Suprapubic skin (tissue), 4 donors: ENCODE results near the gene GPC1. TPM values are rescaled to one million over a fixed set of nuclear protein-coding genes. Genes with fewer than 3 reads are reported as not detected.
A peak's percentile ranks its signal among the peaks of the same experiment; 100 is the strongest.

Experiments used
- DNase-seq, 2 donors: peaks; one replicate each; pipeline ENCODE4 v3.0.0-alpha.2; 2019; ENCODE audit warnings: low spot score in 2 of 2
- H3K27ac ChIP-seq: fragments of 200-600 bp; sonication (generic); one replicate; pipeline ENCODE4 v1.5.1; 2019
- H3K27me3 ChIP-seq: fragments of 200-600 bp; sonication (generic); one replicate; pipeline ENCODE4 v1.5.1; 2019
- H3K36me3 ChIP-seq: fragments of 200-600 bp; sonication (generic); one replicate; pipeline ENCODE4 v1.5.1; 2019
- H3K4me1 ChIP-seq: fragments of 200-600 bp; sonication (generic); one replicate; pipeline ENCODE4 v1.5.1; 2019
- H3K4me3 ChIP-seq: fragments of 200-600 bp; sonication (generic); one replicate; pipeline ENCODE4 v1.5.1; 2019; ENCODE audit warnings: mild to moderate bottlenecking
- H3K9me3 ChIP-seq: fragments of 200-600 bp; sonication (generic); one replicate; pipeline ENCODE4 v1.5.1; 2019
- EP300 ChIP-seq: sonication (generic); formaldehyde crosslinking; IDR thresholded peaks from one replicate; pipeline ENCODE4 v1.6.1; 2017; ENCODE audit warnings: antibody characterized with exemption
- POLR2A ChIP-seq, 2 donors: fragments of 450-650 bp; IDR thresholded peaks; one replicate each; pipeline ENCODE4 v1.6.1; 2017; ENCODE audit warnings: antibody characterized with exemption in 2 of 2, mild to moderate bottlenecking in 2 of 2, moderate library complexity in 2 of 2
- POLR2AphosphoS5 ChIP-seq, 3 donors: sonication (generic); formaldehyde crosslinking; IDR thresholded peaks; one replicate each; pipeline ENCODE4 v1.6.1; 2017; ENCODE audit warnings: antibody characterized with exemption in 3 of 3
- WGBS: methylation state at CpG from one replicate; pipeline ENCODE4 v1.1.5; 2018; 5-methylcytosine and 5-hydroxymethylcytosine counted together
- total RNA-seq, 4 donors: library from RNA; depleted of rRNA; stranded (reverse); fragments of >200 nt; gene quantifications; one replicate each; pipeline ENCODE4 v1.1.0, GENCODE V29; 2016
- TF ChIP-seq, protein P1 (sequence below), 2 donors: fragments of 200-600 bp in 1 of 2; fragments of 450-650 bp in 1 of 2; sonication (generic) in 1 of 2; IDR thresholded peaks; one replicate each; pipeline ENCODE4 v1.5.1; 2016 to 2019; ENCODE audit warnings: antibody characterized with exemption in 2 of 2, mild to moderate bottlenecking in 1 of 2, moderate library complexity in 1 of 2

The GPC1 gene
- total RNA-seq, 4 donors from 2014 or later: 130 to 164 (median 145) TPM

DNA sequence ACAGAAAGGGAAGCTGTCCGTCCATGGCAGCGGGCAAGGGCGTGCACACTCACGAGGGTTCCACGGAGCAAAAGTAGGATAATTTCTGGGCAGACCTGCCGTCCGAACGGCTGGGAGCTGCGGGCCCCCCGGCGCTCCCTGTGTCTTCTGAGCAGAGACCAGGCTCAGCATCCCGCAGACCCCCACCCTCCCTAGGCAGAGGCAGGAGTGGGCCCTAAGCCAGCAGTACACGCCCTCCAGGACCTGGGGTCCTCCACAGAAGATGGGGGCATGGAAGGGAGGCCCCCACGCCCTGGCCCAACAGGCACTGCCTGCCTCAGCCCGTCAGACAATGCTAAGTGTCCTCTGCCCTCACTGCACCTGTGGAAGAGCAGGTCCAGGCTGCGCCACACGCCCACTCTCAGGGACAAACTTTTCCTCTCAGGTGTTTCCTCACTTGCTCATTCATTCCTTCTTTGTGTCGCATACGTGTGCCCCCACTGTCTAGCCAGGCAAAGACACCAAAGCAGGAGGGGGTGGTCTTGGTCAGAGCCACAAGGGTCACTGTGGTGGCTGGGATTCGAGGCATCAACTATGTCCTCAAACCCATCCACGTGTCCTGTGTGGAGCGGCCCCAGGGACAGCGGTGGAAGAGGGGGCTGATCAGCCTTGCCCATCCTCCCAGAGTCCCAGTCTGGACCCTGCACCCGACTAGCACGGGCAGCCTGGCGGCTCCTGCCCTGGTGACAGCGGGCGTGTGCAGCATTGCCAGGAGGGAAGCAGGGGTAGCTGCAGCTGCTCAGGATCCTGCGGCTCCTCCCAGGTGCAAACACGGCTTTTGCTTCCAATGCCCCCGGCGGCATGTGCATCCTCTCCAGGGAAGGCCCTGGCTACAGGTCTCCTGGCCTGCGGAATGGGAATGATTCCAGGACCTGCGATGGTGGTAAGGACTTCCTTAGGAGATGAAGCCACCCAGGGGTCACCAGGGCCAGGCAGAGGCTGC, 2.4 kb upstream of the GPC1 start:
- Histone ChIP-seq H3K9me3 (no peaks in the 10 kb centered on the region), H3K36me3 (no peaks in the 10 kb centered on the region), H3K27ac (peak overlapping the region; percentile 95), H3K4me1 (peaks cover 52% of the 10 kb centered on the region), H3K4me3 (no peak overlapping the region), H3K27me3 (peaks cover 15% of the 10 kb centered on the region)
- WGBS: 66% methylated on average over 25 of the region's 34 CpGs
- DNase-seq: peak; percentile 73 to 77
- TF ChIP-seq POLR2AphosphoS5 (IDR thresholded peaks at IDR 0.05) (no peak), POLR2A (IDR thresholded peaks at IDR 0.05) (no peak), EP300 (no peak)
- TF ChIP-seq, protein P1, sequence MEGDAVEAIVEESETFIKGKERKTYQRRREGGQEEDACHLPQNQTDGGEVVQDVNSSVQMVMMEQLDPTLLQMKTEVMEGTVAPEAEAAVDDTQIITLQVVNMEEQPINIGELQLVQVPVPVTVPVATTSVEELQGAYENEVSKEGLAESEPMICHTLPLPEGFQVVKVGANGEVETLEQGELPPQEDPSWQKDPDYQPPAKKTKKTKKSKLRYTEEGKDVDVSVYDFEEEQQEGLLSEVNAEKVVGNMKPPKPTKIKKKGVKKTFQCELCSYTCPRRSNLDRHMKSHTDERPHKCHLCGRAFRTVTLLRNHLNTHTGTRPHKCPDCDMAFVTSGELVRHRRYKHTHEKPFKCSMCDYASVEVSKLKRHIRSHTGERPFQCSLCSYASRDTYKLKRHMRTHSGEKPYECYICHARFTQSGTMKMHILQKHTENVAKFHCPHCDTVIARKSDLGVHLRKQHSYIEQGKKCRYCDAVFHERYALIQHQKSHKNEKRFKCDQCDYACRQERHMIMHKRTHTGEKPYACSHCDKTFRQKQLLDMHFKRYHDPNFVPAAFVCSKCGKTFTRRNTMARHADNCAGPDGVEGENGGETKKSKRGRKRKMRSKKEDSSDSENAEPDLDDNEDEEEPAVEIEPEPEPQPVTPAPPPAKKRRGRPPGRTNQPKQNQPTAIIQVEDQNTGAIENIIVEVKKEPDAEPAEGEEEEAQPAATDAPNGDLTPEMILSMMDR (IDR thresholded peaks at IDR 0.05): no peak

DNA sequence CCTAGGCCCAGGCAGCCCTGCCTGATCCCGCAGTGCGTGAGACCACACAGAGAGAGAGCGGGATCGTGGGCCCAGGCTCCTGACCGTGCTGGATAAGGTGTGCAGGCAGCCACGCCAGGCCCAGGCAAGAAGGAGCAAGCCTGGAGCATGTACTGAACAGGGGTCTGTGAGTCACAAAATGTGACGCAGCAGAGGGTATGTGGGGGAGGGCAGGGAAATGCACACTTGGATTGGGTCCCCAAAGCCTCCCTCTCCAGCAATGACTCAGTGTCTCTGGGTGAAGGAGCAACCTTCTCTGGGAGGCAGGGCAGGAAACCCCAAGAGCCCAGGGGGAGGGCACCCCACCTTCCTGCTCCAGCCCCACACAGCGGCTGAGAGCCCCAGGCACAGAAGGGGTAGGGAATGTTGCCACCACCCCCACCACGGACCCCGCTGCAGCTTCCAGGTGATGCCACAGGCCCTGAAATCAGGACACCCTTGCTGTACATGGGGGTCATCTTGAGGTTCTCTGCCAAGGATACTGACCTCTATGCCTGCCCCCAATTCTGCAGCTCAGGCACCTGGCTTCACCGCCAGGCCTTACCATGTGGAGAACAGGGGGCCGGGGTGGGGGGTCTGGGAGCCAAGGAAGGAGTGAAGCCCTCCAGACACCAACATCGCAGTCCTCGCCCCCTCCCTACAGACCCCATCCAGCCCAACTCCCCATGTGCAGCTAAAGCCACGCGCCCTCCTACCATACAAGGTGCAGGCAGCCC, 1.3 kb upstream of the GPC1 start:
- H3K4me1 ChIP-seq: peaks cover 63% of the 10 kb centered on the region
- WGBS: 50% methylated on average over 11 of the region's 16 CpGs
- peak; percentile 72 to 79 for DNase-seq

DNA sequence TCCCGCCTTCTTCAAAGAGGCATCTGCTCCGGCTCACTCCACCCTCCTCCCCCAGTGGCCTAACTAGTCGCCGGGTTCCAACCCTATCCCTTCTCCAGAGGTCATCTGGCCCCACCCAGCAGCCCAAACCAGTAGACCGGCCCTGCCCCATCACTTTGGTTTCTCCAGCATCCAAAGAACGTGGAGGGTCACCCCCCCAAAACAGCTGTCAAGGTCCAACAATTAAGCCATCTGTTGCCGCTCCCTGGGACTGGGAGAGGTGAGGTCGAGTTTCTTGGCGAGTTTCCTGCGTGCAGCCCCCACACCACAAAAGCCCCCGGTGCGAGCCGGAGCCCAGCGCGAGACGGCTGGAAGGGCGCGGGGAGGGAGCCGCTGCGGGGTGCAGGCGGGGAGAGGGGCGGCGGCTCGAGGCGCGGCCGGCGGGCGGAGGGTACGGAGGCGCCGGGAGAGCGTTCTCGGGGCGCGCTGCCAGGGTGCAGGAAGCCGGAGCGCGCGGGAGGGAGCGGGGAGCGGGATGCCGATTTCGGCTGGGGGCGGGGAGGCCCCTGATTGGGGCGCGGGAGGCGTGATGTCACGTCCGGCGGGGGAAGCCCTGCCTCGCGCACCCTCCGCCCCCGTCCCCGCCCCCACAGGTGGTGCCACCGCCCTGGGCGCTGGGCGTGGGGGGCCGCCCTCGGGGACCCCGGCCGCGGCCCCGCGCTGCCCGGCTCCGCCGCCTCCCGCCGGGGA, 571 bp upstream of the GPC1 start:
- TF ChIP-seq EP300 (no peak), POLR2A (IDR thresholded peaks at IDR 0.05) (no peak), POLR2AphosphoS5 (IDR thresholded peaks at IDR 0.05) (no peak)
- TF ChIP-seq, protein P1 (IDR thresholded peaks at IDR 0.05): no peak
- peak; percentile 92 to 95 for DNase-seq
- WGBS: 6% methylated on average over 6 of the region's 71 CpGs
- no peaks in the 10 kb centered on the region for H3K9me3 ChIP-seq
- peaks cover 15% of the 10 kb centered on the region for H3K27me3 ChIP-seq
- H3K36me3 ChIP-seq: no peaks in the 10 kb centered on the region
- H3K27ac ChIP-seq: peak overlapping the region; percentile 95
- H3K4me3 ChIP-seq: peak overlapping the region; percentile 93
- H3K4me1 ChIP-seq: peaks cover 70% of the 10 kb centered on the region

More for the DNA sequence above, 1.3 kb upstream of the GPC1 start:
- Histone ChIP-seq H3K9me3 (no peaks in the 10 kb centered on the region), H3K27ac (peak overlapping the region; percentile 95), H3K36me3 (no peaks in the 10 kb centered on the region), H3K4me3 (peak overlapping the region; percentile 93), H3K27me3 (peaks cover 15% of the 10 kb centered on the region)
- no peak for TF ChIP-seq POLR2A (IDR thresholded peaks at IDR 0.05)
- peak in 1 of 3 donors; percentile 67 for TF ChIP-seq POLR2AphosphoS5 (IDR thresholded peaks at IDR 0.05)

DNA sequence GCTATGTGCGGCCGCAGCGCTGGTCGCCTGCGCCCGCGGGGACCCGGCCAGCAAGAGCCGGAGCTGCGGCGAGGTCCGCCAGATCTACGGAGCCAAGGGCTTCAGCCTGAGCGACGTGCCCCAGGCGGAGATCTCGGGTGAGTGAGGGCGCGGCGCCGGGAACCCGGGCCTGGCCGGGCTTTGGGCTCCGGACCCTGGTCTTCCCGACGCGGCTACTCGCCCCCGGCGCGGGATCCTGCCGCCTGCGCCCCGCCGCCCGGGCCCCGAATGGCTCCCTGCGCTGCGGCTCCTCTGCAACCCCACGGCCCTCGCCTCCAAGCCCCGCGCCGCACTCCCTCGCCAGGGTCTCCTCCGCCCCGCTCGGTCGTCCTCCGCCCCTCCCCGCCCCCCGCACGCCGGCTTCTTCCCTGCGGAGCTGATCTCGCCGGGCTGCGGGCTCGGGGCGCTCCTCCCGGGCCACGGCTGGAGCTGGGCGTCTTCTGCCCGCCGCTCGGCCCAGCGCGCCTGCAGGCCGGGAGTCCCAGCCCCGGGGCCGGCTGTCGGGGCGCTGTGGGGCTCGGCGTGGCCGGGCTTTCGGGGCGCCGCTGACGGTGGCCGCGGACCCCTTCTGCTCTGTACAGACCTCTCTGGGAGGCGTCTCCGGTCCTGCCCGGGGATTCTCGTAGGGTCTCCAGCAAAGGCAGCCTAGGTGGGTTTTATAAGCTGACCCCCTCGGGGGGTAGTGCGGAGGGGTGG, 652 bp downstream of the GPC1 start:
- Histone ChIP-seq H3K27me3 (peaks cover 15% of the 10 kb centered on the region), H3K27ac (peak overlapping the region; percentile 95), H3K9me3 (no peaks in the 10 kb centered on the region), H3K36me3 (no peaks in the 10 kb centered on the region), H3K4me1 (peaks cover 79% of the 10 kb centered on the region), H3K4me3 (peak overlapping the region; percentile 93)
- TF ChIP-seq POLR2A (IDR thresholded peaks at IDR 0.05): no peak
- no peak for TF ChIP-seq EP300
- TF ChIP-seq, protein P1 (IDR thresholded peaks at IDR 0.05): no peak
- TF ChIP-seq POLR2AphosphoS5 (IDR thresholded peaks at IDR 0.05): no peak
- WGBS: no CpG with 5 or more reads among the region's 88 CpGs
- peak in 1 of 2 donors; percentile 60 for DNase-seq
